Measurements from ENCODE around the gene TPSAB1.

TPSAB1 gene

DNA sequence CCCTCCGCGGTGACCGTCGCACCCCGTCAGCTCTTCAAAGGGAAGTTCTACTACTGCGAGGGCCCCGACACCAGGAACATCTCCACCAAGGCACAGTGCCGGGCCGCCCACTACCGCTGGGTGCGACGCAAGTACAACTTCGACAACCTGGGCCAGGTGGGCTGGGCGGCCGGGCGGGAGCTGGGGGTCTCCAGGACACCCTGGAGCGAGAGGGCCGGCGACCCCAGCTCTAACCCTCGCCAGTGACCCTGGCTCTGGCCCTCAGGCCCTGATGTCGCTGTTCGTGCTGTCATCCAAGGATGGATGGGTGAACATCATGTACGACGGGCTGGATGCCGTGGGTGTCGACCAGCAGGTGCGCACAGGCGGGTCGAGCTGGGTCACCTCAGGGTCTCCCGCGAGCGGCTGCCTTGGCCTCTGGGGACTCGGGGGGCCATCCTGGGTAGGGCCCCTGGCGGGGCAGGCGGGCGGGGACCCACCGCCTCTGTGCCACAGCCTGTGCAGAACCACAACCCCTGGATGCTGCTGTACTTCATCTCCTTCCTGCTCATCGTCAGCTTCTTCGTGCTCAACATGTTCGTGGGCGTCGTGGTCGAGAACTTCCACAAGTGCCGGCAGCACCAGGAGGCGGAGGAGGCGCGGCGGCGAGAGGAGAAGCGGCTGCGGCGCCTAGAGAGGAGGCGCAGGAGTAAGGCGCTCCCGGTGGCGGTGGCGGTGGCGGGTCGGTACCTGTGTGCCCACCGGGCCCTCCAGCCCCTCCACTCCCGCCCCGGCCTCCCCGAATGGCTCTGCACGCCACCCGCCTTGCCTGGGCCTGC lies 28.8 kb upstream of the TPSAB1 start:
- DNase-seq, result no peak

GRCh38 chr16:1212616-1213194 lies 27.8 kb upstream of the TPSAB1 start:
- DNase-seq, result no peak

- DNase-seq, result no peak
Measured at GRCh38 chr16:1213231-1213630, 27.3 kb upstream of the TPSAB1 start.

DNA sequence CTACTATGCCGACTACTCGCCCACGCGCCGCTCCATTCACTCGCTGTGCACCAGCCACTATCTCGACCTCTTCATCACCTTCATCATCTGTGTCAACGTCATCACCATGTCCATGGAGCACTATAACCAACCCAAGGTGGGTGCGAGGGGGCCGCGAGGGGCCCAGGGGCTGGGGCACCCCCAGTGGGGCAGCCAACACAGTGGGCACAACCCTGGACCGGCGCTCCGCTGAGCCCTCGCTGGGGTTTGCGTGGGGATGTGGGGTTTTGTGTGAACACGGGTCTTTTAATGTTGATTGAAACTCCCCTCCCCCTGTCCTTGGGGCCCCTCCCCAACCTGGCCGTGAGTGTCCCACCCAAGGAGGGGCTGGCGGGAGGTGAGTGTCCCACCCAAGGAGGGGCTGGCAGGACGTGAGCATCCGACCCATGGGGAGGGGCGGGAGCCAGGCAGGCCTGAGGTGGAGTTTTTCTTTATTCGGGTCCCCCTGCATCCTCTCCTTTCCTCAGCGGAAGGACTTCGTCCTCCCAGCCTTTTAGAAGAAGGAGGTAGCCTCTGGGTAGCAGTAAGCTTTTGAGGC lies 26.6 kb upstream of the TPSAB1 start:
- no peak for DNase-seq

DNA sequence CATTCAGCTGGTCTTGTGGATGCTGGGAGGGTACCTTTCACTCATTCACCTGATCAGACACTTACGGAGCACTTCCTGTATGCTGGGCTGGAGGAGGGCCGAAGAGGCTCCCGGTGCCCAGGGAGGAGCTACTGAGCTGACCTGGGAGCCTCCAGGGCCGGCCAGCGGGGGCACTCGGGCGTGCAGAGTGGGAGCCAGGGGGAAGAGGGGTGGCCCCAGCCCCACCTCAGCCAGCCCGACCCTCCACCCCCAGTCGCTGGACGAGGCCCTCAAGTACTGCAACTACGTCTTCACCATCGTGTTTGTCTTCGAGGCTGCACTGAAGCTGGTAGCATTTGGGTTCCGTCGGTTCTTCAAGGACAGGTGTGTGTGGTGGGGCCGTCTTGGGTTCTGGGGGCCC lies 25.8 kb upstream of the TPSAB1 start:
- DNase-seq, result no peak

GRCh38 chr16:1215574-1216295 lies 24.8 kb upstream of the TPSAB1 start:
- no peak for DNase-seq

- no peak for DNase-seq
Measured at GRCh38 chr16:1216296-1216619, 24.2 kb upstream of the TPSAB1 start.

DNA sequence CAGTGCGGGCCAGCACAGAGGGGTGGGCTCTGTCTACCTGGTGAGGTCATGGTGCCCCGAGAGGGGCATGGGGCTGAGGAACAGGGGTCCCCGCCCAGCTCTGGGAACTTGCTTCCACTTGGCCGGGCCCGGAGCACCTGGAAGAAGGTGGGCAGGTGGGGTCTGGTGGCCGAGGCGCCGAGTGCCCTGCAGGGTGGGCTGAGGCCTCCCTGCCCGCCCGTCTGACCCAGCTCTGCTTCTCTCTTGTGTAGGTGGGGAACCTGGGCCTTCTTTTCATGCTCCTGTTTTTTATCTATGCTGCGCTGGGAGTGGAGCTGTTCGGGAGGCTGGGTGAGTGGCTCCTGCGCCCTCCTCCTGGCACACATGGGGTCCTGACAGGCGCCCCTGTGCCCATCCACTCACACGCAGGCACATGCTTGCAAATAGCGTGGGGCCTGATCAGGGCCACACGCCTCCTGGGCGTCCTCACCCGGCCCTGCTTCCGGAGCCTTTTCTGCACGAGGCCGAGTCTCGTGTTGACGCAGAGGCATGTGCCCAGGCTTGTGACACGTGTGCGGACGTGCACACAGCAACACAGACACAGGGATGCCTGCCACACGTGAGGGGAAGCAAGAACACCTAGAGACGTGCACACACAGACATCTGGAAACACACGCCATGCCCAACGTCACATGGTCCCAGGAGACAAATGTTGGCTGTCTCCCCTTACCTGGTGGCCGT lies 23.7 kb upstream of the TPSAB1 start:
- no peak for DNase-seq

- no peak for DNase-seq
Measured at GRCh38 chr16:1217526-1217925, 23.0 kb upstream of the TPSAB1 start.

- no peak for DNase-seq
Measured at GRCh38 chr16:1218061-1218929, 22.2 kb upstream of the TPSAB1 start.

GRCh38 chr16:1218930-1219611 lies 21.4 kb upstream of the TPSAB1 start:
- DNase-seq, result no peak

DNA sequence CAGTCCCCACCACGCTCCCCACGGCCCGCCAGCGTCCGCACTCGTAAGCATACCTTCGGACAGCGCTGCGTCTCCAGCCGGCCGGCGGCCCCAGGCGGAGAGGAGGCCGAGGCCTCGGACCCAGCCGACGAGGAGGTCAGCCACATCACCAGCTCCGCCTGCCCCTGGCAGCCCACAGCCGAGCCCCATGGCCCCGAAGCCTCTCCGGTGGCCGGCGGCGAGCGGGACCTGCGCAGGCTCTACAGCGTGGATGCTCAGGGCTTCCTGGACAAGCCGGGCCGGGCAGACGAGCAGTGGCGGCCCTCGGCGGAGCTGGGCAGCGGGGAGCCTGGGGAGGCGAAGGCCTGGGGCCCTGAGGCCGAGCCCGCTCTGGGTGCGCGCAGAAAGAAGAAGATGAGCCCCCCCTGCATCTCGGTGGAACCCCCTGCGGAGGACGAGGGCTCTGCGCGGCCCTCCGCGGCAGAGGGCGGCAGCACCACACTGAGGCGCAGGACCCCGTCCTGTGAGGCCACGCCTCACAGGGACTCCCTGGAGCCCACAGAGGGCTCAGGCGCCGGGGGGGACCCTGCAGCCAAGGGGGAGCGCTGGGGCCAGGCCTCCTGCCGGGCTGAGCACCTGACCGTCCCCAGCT lies 20.3 kb upstream of the TPSAB1 start:
- no peak for DNase-seq

DNA sequence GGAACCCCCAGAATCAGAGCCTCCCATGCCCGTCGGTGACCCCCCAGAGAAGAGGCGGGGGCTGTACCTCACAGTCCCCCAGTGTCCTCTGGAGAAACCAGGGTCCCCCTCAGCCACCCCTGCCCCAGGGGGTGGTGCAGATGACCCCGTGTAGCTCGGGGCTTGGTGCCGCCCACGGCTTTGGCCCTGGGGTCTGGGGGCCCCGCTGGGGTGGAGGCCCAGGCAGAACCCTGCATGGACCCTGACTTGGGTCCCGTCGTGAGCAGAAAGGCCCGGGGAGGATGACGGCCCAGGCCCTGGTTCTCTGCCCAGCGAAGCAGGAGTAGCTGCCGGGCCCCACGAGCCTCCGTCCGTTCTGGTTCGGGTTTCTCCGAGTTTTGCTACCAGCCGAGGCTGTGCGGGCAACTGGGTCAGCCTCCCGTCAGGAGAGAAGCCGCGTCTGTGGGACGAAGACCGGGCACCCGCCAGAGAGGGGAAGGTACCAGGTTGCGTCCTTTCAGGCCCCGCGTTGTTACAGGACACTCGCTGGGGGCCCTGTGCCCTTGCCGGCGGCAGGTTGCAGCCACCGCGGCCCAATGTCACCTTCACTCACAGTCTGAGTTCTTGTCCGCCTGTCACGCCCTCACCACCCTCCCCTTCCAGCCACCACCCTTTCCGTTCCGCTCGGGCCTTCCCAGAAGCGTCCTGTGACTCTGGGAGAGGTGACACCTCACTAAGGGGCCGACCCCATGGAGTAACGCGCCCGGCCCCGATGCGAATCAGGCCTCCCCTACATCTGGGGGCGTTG lies 19.5 kb upstream of the TPSAB1 start:
- no peak for DNase-seq

DNA sequence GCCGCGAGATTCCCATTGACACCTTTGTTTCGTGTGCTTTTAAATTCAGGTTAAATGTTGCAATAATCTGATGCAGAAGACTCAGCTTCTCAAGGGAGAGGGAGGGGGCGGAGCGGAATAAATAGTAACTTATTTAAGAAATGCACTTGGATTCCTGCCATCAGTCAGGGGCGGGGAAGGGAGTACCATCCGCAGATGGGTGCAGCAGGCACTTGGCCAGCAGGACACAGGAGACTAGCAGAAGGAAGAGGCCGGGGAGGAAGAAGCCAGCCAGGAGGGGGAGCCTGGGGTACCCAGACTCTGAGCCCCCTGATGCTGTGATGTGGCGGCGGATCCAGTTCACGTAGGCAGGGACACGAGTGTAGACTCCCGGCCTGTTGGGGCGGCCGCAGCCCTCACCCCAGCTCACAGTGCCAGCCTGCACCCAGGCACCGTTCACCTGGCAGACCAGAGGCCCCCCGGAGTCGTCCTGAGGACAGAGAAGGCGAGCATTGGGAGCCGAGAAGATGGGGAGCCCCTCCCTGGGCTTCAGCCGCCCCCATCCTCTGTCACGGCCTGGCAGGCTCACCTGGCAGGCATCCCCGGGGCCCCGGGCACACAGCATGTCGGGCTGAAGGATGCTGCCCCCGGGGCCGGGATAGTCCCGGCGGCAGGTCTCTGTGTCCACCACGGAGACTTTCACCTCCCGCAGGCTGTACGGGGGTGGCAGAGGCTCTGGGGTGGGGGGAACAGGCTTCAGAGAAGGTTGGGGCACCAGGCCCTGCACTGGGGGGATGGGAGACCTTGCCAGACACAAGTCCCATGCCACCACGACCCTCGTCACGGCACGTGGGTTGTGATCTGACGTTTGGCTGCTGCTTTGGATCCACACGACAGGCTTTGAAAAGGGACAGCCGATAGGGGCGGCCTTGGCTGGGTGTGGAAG lies 18.6 kb upstream of the TPSAB1 start:
- no peak for DNase-seq

- DNase-seq, result no peak
Measured at GRCh38 chr16:1222553-1223354, 17.8 kb upstream of the TPSAB1 start.

DNA sequence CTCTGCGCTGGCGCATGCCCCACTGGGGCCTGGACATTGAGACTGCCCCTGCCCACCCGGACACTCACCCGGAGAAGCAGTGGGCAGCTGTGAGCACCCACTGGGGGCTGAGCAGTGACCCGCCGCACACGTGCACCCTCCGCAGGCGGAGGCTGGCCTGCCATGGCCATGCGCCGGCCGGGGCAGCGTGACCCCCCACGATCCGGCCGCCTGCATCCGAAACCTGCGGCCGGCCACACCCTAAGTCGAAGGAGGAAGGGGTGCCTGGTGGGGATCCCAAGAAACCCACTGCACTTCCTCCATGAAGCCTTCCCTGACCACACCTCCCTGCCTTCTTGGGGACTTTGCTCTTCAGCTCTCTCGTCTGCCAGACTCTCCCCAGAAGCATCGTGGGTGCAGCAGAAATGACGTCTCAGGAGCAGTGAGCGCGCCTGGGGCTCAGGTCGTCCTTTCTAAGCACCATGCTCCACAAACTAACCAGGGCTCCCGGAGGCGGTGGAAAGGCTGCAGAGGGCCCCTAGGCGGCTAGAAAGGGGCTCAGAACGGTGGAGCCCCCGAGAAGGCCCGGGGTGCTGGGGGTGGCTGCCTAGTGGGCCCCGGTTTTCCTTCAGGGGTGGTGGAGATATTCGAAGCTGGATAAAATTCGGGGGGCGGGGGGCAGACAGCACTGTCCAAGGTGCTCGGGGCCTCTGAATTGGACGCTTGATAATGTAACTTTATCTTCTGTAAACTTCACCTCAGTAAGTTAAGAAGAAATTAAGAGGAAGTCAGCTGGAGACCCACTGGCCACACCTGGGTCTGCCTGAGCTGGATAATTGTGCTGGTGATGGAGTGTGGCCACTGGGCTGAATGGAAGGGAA lies 16.9 kb upstream of the TPSAB1 start:
- DNase-seq, result no peak

DNA sequence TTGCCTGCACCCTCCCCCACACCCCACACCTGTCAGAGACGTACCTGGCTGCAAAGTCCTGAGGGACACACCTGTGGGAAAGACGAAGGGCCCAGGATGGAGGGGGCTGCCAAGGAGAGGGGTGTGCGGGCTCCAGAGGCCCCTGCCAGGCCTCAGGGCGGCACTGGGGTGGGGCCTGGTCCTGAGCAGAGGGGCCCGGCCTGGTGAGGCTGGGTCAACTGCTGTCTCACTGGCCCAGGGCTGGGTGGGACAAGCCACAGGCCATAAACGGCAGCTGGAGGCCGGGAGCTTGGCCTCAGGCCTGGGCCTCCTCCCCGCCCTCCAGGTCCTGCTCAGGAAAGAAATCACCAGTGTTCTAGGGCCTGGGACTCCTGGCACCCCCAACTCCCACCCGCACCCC lies 15.9 kb upstream of the TPSAB1 start:
- no peak for DNase-seq

All from SHP77 treated with DMSO at 0.1 percent for 48 hours (cell line).